Posterior vena cava (tissue), 2 donors: ENCODE measurements around the gene OTOP3. TPM values are rescaled to one million over a fixed set of nuclear protein-coding genes. Genes with fewer than 3 reads are reported as not detected.
A peak's percentile ranks its signal among the peaks of the same experiment; 100 is the strongest.

Experiments used
- DNase-seq: peaks from one replicate; pipeline ENCODE4 v3.0.0-alpha.2; 2020; ENCODE audit warnings: low spot score
- intact Hi-C, 2 donors: fragments of 100-400 bp; cut with DNase I; formaldehyde crosslinking; loops; one replicate each; pipeline versions ENCODE4 v1.14.1 to v1.14.2; 2022 to 2023
- total RNA-seq, 2 donors: library from RNA; stranded (reverse); fragmentation: NEBNext Ultra II Directional; extraction: Animal tissue kit (Norgen Biotek cat#: 25700); gene quantifications; one replicate each; pipeline ENCODE4 v1.2.1, GENCODE V29; 2021
- donor health status: DM: yes; HTN: yes; CAD: no.
- donor health status: DM: yes; HTN: yes; CAD: no.

The OTOP3 gene
- total RNA-seq, 2 donors from 2014 or later, result not detected

- intact Hi-C loops, result no loop called here
- no peak for DNase-seq
Measured at GRCh38 chr17:74916136-74916850, 19.4 kb upstream of the OTOP3 start.

GRCh38 chr17:74916851-74917199 lies 18.9 kb upstream of the OTOP3 start:
- DNase-seq, result no peak
- intact Hi-C loops, result no loop called here

- intact Hi-C loops, result no loop called here
- no peak for DNase-seq
Measured at GRCh38 chr17:74917430-74917829, 18.3 kb upstream of the OTOP3 start.

GRCh38 chr17:74918906-74919305 lies 16.8 kb upstream of the OTOP3 start:
- intact Hi-C loops, result no loop called here
- DNase-seq, result no peak

- intact Hi-C loops, result no loop called here
Measured at GRCh38 chr17:74919440-74920305, 16.0 kb upstream of the OTOP3 start.

GRCh38 chr17:74920306-74920620 lies 15.4 kb upstream of the OTOP3 start:
- DNase-seq, result no peak
- intact Hi-C loops, result no loop called here

More at GRCh38 chr17:74919440-74920305, 16.0 kb upstream of the OTOP3 start:
- no peak for DNase-seq

GRCh38 chr17:74920642-74921025 lies 15.1 kb upstream of the OTOP3 start:
- DNase-seq, result no peak

GRCh38 chr17:74921026-74921681 lies 14.5 kb upstream of the OTOP3 start:
- intact Hi-C loops, result no loop called here

More at GRCh38 chr17:74920642-74921025, 15.1 kb upstream of the OTOP3 start:
- intact Hi-C loops, result no loop called here

GRCh38 chr17:74921769-74922168 lies 13.9 kb upstream of the OTOP3 start:
- intact Hi-C loops, result no loop called here
- no peak for DNase-seq

More at GRCh38 chr17:74921026-74921681, 14.5 kb upstream of the OTOP3 start:
- no peak for DNase-seq

- intact Hi-C loops, result no loop called here
- no peak for DNase-seq
Measured at GRCh38 chr17:74922172-74922571, 13.5 kb upstream of the OTOP3 start.

GRCh38 chr17:74922694-74923537 lies 12.8 kb upstream of the OTOP3 start, which contains the start of gene USH1G:
USH1G (minus strand) TSS chr17:74923255; CDS start chr17:74923073, 182 bp downstream.
- intact Hi-C loops, result no loop called here
- DNase-seq, result no peak

GRCh38 chr17:74923538-74924249 lies 12.0 kb upstream of the OTOP3 start:
- DNase-seq, result peak; percentile 92
- intact Hi-C loops, result no loop called here

- intact Hi-C loops, result no loop called here
- peak; percentile 82 for DNase-seq
Measured at GRCh38 chr17:74924250-74924948, 11.3 kb upstream of the OTOP3 start, which contains the start of gene OTOP2. OTOP2 (plus strand) TSS chr17:74924273; CDS start chr17:74924633, 360 bp downstream.

GRCh38 chr17:74925242-74925641 lies 10.5 kb upstream of the OTOP3 start:
- no peak for DNase-seq
- intact Hi-C loops, result no loop called here

GRCh38 chr17:74928786-74929185 lies 6.9 kb upstream of the OTOP3 start:
- intact Hi-C loops, result no loop called here
- no peak for DNase-seq

GRCh38 chr17:74930535-74931036 lies 5.1 kb upstream of the OTOP3 start:
- no peak for DNase-seq
- intact Hi-C loops, result no loop called here

GRCh38 chr17:74935048-74935447 lies 650 bp upstream of the OTOP3 start:
- intact Hi-C loops, result no loop called here
- DNase-seq, result no peak

GRCh38 chr17:74936470-74936799 lies 737 bp downstream of the OTOP3 start:
- intact Hi-C loops, result no loop called here
- no peak for DNase-seq
